K562 (cell line): Measurements from ENCODE around the gene SMG1. TPM values are rescaled to one million over a fixed set of nuclear protein-coding genes. Genes with fewer than 3 reads are reported as not detected.
"Not testable (repeated sequence)": the region's sequence is repeated elsewhere in the genome, so short reads cannot be mapped to it uniquely, and the experiment has no call there.

ENCODE experiments used
- ATAC-seq: fragments of 200-7000 bp; cut with Tn5 transposase; 3 replicates; pipeline ENCODE4 v1.9.1; 2020; ENCODE audit warnings: moderate library complexity
- BruUV-seq: library from RNA; stranded (reverse); fragments of 400-500 nt; replicated peaks from 2 replicates; lab custom pipeline; 2021; lab: Mats Ljungman, UMichigan
- CTCF ChIA-PET: fragments of 300-600 bp; formaldehyde crosslinking; extraction: SDS; loops from one replicate; lab custom pipeline; 2021; ENCODE audit warnings: low intra/inter-chr PET ratio; lab: Yijun Ruan, JAX
- POLR2A ChIA-PET: fragments of 300-600, 350-650 bp; sonication (Branson Sonifier 250); formaldehyde crosslinking; extraction: SDS; loops from one replicate; lab custom pipeline; 2021; ENCODE audit warnings: antibody characterized with exemption, inconsistent platforms; lab: Yijun Ruan, JAX
- DNase-seq, 4 experiments: peaks; one replicate each; pipeline versions ENCODE4 v3.0.0 to v3.0.0-alpha.2; 2011 to 2018; ENCODE audit warnings: low spot score in 3 of 4, mixed read lengths in 3 of 4; ENCODE audit errors: extremely low read depth in 1 of 4
- FAIRE-seq: peaks from 2 replicates; lab custom pipeline; 2011; peaks lifted over from hg19 to GRCh38; lab: Jason Lieb, UNC
- H2AFZ ChIP-seq: 2 replicates; pipeline ENCODE4 v1.6.0; 2011; ENCODE audit warnings: low read depth, low read length, control low read depth, inconsistent platforms
- H3K27ac ChIP-seq: fragments of 200-600 bp; 3 replicates; pipeline ENCODE4 v1.8.0; 2011; ENCODE audit warnings: low read depth, mild to moderate bottlenecking, control low read depth, inconsistent platforms, low read length, moderate library complexity, mixed read lengths; ENCODE audit errors: extremely low read depth
- H3K27me3 ChIP-seq, 2 experiments: fragments of 300-600 bp in 1 of 2; 2 replicates in 1 of 2; 3 replicates in 1 of 2; pipeline versions ENCODE4 v1.6.0 to v1.8.0; 2011; ENCODE audit warnings: inconsistent platforms in 2 of 2, low read length in 2 of 2, mild to moderate bottlenecking in 1 of 2, mixed read lengths in 1 of 2, moderate library complexity in 1 of 2; ENCODE audit not compliant: control insufficient read depth in 2 of 2, insufficient read depth in 2 of 2
- H3K36me3 ChIP-seq: fragments of 300-600 bp; 3 replicates; pipeline ENCODE4 v1.8.0; 2011; ENCODE audit warnings: mild to moderate bottlenecking, low read length, inconsistent platforms; ENCODE audit not compliant: control insufficient read depth, insufficient read depth
- H3K4me1 ChIP-seq, 2 experiments: fragments of 200-600 bp in 1 of 2; replicated peaks in 1 of 2; 2 replicates in 1 of 2; 3 replicates in 1 of 2; pipeline versions ENCODE4 v1.5.1 to v1.8.0; 2011; ENCODE audit warnings: inconsistent platforms in 2 of 2, low read length in 2 of 2, mild to moderate bottlenecking in 1 of 2, mixed read lengths in 1 of 2, moderate library complexity in 1 of 2; ENCODE audit not compliant: control insufficient read depth in 2 of 2, insufficient read depth in 2 of 2
- H3K4me2 ChIP-seq: 2 replicates; pipeline ENCODE4 v1.6.1; 2011; ENCODE audit warnings: low read length, control low read depth, inconsistent platforms, mixed read lengths; ENCODE audit not compliant: insufficient read depth
- H3K4me3 ChIP-seq: fragments of 200-600 bp; sonication (generic), shearing (Covaris generic); 2 replicates; pipeline ENCODE4 v1.5.1; 2016; ENCODE audit warnings: control low read depth, inconsistent platforms
- H3K79me2 ChIP-seq: fragments of 200-600 bp; 3 replicates; pipeline ENCODE4 v1.8.0; 2011; ENCODE audit warnings: low read length, inconsistent platforms; ENCODE audit not compliant: control insufficient read depth, insufficient read depth
- H3K9ac ChIP-seq, 2 experiments: 2 replicates each; pipeline versions ENCODE4 v1.6.0 to v1.6.1; 2011; ENCODE audit warnings: low read depth in 2 of 2, low read length in 2 of 2, control low read depth in 1 of 2, inconsistent platforms in 1 of 2, mild to moderate bottlenecking in 1 of 2, mixed read lengths in 1 of 2; ENCODE audit not compliant: insufficient read depth in 1 of 2
- H3K9me1 ChIP-seq: one replicate; pipeline ENCODE4 v1.6.0; 2011; ENCODE audit warnings: inconsistent platforms, mild to moderate bottlenecking, low read length, moderate library complexity; ENCODE audit not compliant: control insufficient read depth, insufficient read depth
- H3K9me3 ChIP-seq: replicated peaks from 2 replicates; pipeline ENCODE4 v1.5.1; 2011; ENCODE audit warnings: low read depth, low read length, inconsistent platforms; ENCODE audit not compliant: control insufficient read depth, insufficient read depth
- H4K20me1 ChIP-seq: replicated peaks from 2 replicates; pipeline ENCODE4 v1.6.1; 2011; ENCODE audit warnings: low read length, inconsistent platforms, mixed read lengths; ENCODE audit not compliant: control insufficient read depth, insufficient read depth
- WGBS: fragments of 100-300 bp; shearing (Covaris generic); methylation state at CpG from one replicate; pipeline ENCODE4 v1.1.6; 2016; ENCODE audit warnings: low coverage, mixed read lengths; ENCODE audit not compliant: insufficient coverage; ENCODE audit errors: missing lambda C conversion rate; 5-methylcytosine and 5-hydroxymethylcytosine counted together
- in situ Hi-C: fragments of 300-500 bp; cut with MboI; formaldehyde crosslinking; loops from 4 replicates; pipeline ENCODE4 v1.15.0; 2018; ENCODE audit warnings: inconsistent platforms, mixed read lengths
- intact Hi-C: fragments of 100-400 bp; cut with micrococcal nuclease; formaldehyde crosslinking; loops from 2 replicates; pipeline ENCODE4 v1.14.2; 2022
- polyA plus RNA-seq, 8 experiments: library from polyadenylated mRNA; depleted of rRNA in 4 of 8; stranded (reverse) in 5 of 8; unstranded in 3 of 8; fragments of >200 nt; fragmentation: Nextera tagmentation in 2 of 8; fragmentation: Illumina TruSeq in 1 of 8; extraction: Ambion mirVana in 2 of 8; extraction: Trizol in 1 of 8; gene quantifications; 2 replicates each; pipeline versions ENCODE4 v1.2.1 to v1.2.3, GENCODE V29; 2011 to 2014; ENCODE audit warnings: inconsistent platforms in 1 of 8, missing spikeins in 1 of 8
- total RNA-seq, 7 experiments: library from RNA; depleted of rRNA in 6 of 7; stranded (reverse); fragments of >200 nt in 6 of 7; fragmentation: Illumina TruSeq in 2 of 7; extraction: Trizol in 2 of 7; gene quantifications; 2 replicates each; pipeline versions ENCODE4 v1.2.1 to v1.2.3, GENCODE V29; 2011 to 2021; ENCODE audit warnings: low replicate concordance in 1 of 7
- TF ChIP-seq, protein P1 (sequence below), 2 experiments: fragments of 450-650 bp; formaldehyde crosslinking in 1 of 2; IDR thresholded peaks; 2 replicates each; pipeline versions ENCODE4 v1.4.0 to v1.6.1; 2014 to 2020; ENCODE audit warnings: mild to moderate bottlenecking in 2 of 2, borderline replicate concordance in 1 of 2, low read depth in 1 of 2

The SMG1 gene
- total and polyA plus RNA-seq, 9 of the 15 experiments (the other 6 are each of a cell fraction or from before 2014, with no cell fraction given), result 3.4 to 54.8 (median 32.0) TPM

- TF ChIP-seq, protein P1, sequence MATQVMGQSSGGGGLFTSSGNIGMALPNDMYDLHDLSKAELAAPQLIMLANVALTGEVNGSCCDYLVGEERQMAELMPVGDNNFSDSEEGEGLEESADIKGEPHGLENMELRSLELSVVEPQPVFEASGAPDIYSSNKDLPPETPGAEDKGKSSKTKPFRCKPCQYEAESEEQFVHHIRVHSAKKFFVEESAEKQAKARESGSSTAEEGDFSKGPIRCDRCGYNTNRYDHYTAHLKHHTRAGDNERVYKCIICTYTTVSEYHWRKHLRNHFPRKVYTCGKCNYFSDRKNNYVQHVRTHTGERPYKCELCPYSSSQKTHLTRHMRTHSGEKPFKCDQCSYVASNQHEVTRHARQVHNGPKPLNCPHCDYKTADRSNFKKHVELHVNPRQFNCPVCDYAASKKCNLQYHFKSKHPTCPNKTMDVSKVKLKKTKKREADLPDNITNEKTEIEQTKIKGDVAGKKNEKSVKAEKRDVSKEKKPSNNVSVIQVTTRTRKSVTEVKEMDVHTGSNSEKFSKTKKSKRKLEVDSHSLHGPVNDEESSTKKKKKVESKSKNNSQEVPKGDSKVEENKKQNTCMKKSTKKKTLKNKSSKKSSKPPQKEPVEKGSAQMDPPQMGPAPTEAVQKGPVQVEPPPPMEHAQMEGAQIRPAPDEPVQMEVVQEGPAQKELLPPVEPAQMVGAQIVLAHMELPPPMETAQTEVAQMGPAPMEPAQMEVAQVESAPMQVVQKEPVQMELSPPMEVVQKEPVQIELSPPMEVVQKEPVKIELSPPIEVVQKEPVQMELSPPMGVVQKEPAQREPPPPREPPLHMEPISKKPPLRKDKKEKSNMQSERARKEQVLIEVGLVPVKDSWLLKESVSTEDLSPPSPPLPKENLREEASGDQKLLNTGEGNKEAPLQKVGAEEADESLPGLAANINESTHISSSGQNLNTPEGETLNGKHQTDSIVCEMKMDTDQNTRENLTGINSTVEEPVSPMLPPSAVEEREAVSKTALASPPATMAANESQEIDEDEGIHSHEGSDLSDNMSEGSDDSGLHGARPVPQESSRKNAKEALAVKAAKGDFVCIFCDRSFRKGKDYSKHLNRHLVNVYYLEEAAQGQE (IDR thresholded peaks at IDR 0.05; ENCODE audit: borderline replicate concordance), result peak; percentile 26; the same call in 1 of the 2 replicates
- TF ChIP-seq, protein P1 (CRISPR knock-in tag; IDR thresholded peaks at IDR 0.05; ENCODE audit: low read depth), result not testable (repeated sequence)
Measured at GRCh38 chr16:18759598-18760520, 166.3 kb downstream of the SMG1 start (continued).

DNA sequence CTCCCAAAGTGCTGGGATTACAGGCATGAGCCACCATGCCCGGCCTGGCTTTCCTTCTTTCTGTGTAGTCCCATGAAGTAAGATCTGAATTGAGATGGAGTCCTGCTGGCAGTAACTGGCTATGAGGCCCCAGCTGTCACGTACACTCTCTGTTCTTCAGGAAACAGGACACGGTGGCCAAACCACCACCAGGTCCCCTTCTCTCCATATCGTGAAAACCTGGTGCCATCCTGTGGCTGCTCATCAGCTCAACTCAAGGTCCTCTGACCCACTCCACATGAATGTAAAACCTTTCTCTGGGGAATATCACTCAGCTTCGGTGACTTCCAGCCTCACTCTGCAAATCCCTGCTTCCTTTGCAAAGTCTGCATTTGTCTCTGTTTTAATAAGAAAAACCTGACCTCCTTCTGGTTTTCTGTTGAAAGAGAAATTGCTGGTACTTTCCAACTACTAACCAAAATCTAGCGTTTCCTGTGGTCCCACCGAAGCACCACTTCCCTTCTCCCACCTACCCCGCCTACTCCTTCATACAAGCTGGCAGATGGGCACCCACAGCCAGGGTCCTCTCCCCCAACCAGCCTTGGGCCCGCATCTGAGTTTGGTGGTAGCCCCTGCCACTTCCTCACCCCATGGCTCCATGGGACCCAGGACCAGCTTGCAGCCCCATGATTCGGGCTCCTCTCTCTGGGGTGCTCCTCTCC, 168.1 kb downstream of the SMG1 start:
- in situ Hi-C loops, DNase-seq, intact Hi-C loops, H2AFZ ChIP-seq, H3K4me1 ChIP-seq, H3K27ac ChIP-seq, H4K20me1 ChIP-seq, H3K9me1 ChIP-seq, H3K79me2 ChIP-seq, H3K27me3 ChIP-seq, ATAC-seq, H3K4me2 ChIP-seq, H3K4me3 ChIP-seq, H3K9ac ChIP-seq, BruUV-seq, POLR2A ChIA-PET, H3K9me3 ChIP-seq, H3K36me3 ChIP-seq, CTCF ChIA-PET: not testable (repeated sequence)
- 30% methylated on average over 2 of the region's 10 CpGs for WGBS
- FAIRE-seq, result peak; percentile 32
